GM21526 (cell line): ENCODE data around the gene CCDC117.
"Not testable (repeated sequence)": the region's sequence is repeated elsewhere in the genome, so short reads cannot be mapped to it uniquely, and the experiment has no call there.

Experiments used
- ATAC-seq: cut with Tn5 transposase; IDR thresholded peaks from one replicate; pipeline ENCODE4 v1.9.1; 2021; ENCODE audit warnings: moderate library complexity; ENCODE audit not compliant: unreplicated experiment, low FRiP score

CCDC117 gene

GRCh38 chr22:28772633-28773460 lies at the start of gene CCDC117:
CCDC117 (plus strand) TSS chr22:28772695; CDS start chr22:28772850, 155 bp downstream.
- peak; percentile 82 for ATAC-seq

GRCh38 chr22:28728002-28728401 lies 44.5 kb upstream of the CCDC117 start:
- no peak for ATAC-seq

- no peak for ATAC-seq
Observed at GRCh38 chr22:28728621-28729313, 43.7 kb upstream of the CCDC117 start.

- ATAC-seq = no peak
Observed at GRCh38 chr22:28730179-28730578, 42.3 kb upstream of the CCDC117 start.

- ATAC-seq = no peak
Observed at GRCh38 chr22:28734393-28734792, 38.1 kb upstream of the CCDC117 start.

GRCh38 chr22:28736301-28737155 lies 36.0 kb upstream of the CCDC117 start:
- ATAC-seq = no peak

GRCh38 chr22:28737701-28738100 lies 34.8 kb upstream of the CCDC117 start:
- ATAC-seq = no peak

- ATAC-seq = not testable (repeated sequence)
Observed at GRCh38 chr22:28738876-28739275, 33.6 kb upstream of the CCDC117 start.

GRCh38 chr22:28741200-28741784 lies 31.2 kb upstream of the CCDC117 start:
- no peak for ATAC-seq

- peak; percentile 81 for ATAC-seq
Observed at GRCh38 chr22:28741785-28742561, 30.5 kb upstream of the CCDC117 start, which contains the start of the genes CHEK2 and HSCB. CHEK2 (minus strand) TSS chr22:28741820; CDS start chr22:28734721, 7,099 bp downstream. HSCB (plus strand) TSS chr22:28742039; CDS start chr22:28742096, 57 bp downstream.

- no peak for ATAC-seq
Observed at GRCh38 chr22:28742562-28742962, 29.9 kb upstream of the CCDC117 start.

- ATAC-seq = no peak
Observed at GRCh38 chr22:28743852-28744251, 28.6 kb upstream of the CCDC117 start.

- ATAC-seq = no peak
Observed at GRCh38 chr22:28750471-28750881, 22.0 kb upstream of the CCDC117 start.

- not testable (repeated sequence) for ATAC-seq
Observed at GRCh38 chr22:28754512-28754911, 18.0 kb upstream of the CCDC117 start.

- no peak for ATAC-seq
Observed at GRCh38 chr22:28759861-28760560, 12.5 kb upstream of the CCDC117 start.

- no peak for ATAC-seq
Observed at GRCh38 chr22:28761449-28761755, 11.1 kb upstream of the CCDC117 start.

- ATAC-seq = not testable (repeated sequence)
Observed at GRCh38 chr22:28762000-28762399, 10.5 kb upstream of the CCDC117 start.

GRCh38 chr22:28766628-28767027 lies 5.9 kb upstream of the CCDC117 start:
- ATAC-seq = no peak
